Measurements from ENCODE around the gene PSMB7.

The PSMB7 gene

GRCh38 chr9:124389146-124389939 is 25.9 kb downstream of the PSMB7 start:
- no peaks in the 10 kb centered on the region for H3K27me3 ChIP-seq (replicated peaks; ENCODE audit: control insufficient read depth, insufficient read depth, low read length)
- H3K4me3 ChIP-seq (replicated peaks; ENCODE audit: low read depth, low read length) = no peak overlapping the region
- DNase-seq (ENCODE audit: extremely low read depth, insufficient read length) = no peak
- TF ChIP-seq, protein P1, sequence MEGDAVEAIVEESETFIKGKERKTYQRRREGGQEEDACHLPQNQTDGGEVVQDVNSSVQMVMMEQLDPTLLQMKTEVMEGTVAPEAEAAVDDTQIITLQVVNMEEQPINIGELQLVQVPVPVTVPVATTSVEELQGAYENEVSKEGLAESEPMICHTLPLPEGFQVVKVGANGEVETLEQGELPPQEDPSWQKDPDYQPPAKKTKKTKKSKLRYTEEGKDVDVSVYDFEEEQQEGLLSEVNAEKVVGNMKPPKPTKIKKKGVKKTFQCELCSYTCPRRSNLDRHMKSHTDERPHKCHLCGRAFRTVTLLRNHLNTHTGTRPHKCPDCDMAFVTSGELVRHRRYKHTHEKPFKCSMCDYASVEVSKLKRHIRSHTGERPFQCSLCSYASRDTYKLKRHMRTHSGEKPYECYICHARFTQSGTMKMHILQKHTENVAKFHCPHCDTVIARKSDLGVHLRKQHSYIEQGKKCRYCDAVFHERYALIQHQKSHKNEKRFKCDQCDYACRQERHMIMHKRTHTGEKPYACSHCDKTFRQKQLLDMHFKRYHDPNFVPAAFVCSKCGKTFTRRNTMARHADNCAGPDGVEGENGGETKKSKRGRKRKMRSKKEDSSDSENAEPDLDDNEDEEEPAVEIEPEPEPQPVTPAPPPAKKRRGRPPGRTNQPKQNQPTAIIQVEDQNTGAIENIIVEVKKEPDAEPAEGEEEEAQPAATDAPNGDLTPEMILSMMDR (IDR thresholded peaks at IDR 0.05; ENCODE audit: insufficient read depth, low read length, poor library complexity, severe bottlenecking) = no peak
- peaks cover 2% of the 10 kb centered on the region for H3K36me3 ChIP-seq (ENCODE audit: control insufficient read depth, insufficient read depth, low read length)

- Histone ChIP-seq H3K4me3 (replicated peaks; ENCODE audit: low read depth, low read length) (no peak overlapping the region), H3K36me3 (ENCODE audit: control insufficient read depth, insufficient read depth, low read length) (peaks cover 3% of the 10 kb centered on the region), H3K27me3 (replicated peaks; ENCODE audit: control insufficient read depth, insufficient read depth, low read length) (no peaks in the 10 kb centered on the region)
- TF ChIP-seq, protein P1 (IDR thresholded peaks at IDR 0.05; ENCODE audit: insufficient read depth, low read length, poor library complexity, severe bottlenecking) = no peak
- no peak for DNase-seq (ENCODE audit: extremely low read depth, insufficient read length)
Observed at GRCh38 chr9:124388275-124389048, 26.8 kb downstream of the PSMB7 start.

DNA sequence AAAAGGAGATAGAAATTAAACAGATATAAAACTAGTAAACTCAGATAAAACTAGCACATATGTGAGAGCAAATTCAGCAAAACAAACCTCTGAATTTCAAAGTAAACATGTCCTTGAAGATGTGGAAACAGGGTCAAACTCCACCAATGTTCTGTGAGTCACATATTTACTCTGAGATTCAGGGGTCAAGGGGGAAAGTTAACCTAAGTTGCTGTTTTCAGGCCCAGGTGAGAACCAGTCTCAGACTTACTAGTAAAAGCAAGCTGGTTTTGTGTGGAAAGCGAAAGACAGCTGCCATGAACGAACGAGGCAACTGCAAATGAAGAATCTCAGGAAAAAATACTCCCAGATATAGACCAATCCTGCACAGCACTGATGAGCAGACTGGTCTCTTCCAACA is 29.0 kb downstream of the PSMB7 start:
- no peak for DNase-seq (ENCODE audit: extremely low read depth, insufficient read length)
- TF ChIP-seq, protein P1 (IDR thresholded peaks at IDR 0.05; ENCODE audit: insufficient read depth, low read length, poor library complexity, severe bottlenecking) = no peak
- no peaks in the 10 kb centered on the region for H3K27me3 ChIP-seq (replicated peaks; ENCODE audit: control insufficient read depth, insufficient read depth, low read length)
- H3K4me3 ChIP-seq (replicated peaks; ENCODE audit: low read depth, low read length) = no peak overlapping the region
- H3K36me3 ChIP-seq (ENCODE audit: control insufficient read depth, insufficient read depth, low read length) = peaks cover 2% of the 10 kb centered on the region

- no peak for DNase-seq (ENCODE audit: extremely low read depth, insufficient read length)
- Histone ChIP-seq H3K4me3 (replicated peaks; ENCODE audit: low read depth, low read length) (no peak overlapping the region), H3K27me3 (replicated peaks; ENCODE audit: control insufficient read depth, insufficient read depth, low read length) (no peaks in the 10 kb centered on the region), H3K36me3 (ENCODE audit: control insufficient read depth, insufficient read depth, low read length) (peaks cover 2% of the 10 kb centered on the region)
- TF ChIP-seq, protein P1 (IDR thresholded peaks at IDR 0.05; ENCODE audit: insufficient read depth, low read length, poor library complexity, severe bottlenecking) = no peak
Observed at GRCh38 chr9:124385623-124386022, 29.6 kb downstream of the PSMB7 start.

DNA sequence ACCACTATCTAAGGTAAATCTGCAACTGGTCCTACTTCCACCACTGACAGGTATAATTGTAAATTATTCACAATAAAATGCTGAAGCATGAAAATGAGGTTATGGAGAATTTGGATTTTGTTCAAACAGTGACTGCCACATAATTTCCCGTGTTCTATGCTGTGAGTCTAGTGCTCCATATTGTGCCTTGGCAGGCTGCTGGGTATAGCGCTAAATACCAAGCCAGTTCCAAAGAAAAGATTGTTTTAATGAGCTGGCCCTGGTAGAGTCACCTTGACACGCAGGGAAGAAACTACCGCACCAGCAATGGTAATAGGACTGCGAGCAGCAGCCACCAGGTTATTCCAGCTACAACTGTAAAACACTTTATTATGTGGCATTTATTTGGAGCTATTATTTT is 30.4 kb downstream of the PSMB7 start:
- Histone ChIP-seq H3K27me3 (replicated peaks; ENCODE audit: control insufficient read depth, insufficient read depth, low read length) (no peaks in the 10 kb centered on the region), H3K36me3 (ENCODE audit: control insufficient read depth, insufficient read depth, low read length) (peaks cover 4% of the 10 kb centered on the region), H3K4me3 (replicated peaks; ENCODE audit: low read depth, low read length) (no peak overlapping the region)
- no peak for DNase-seq (ENCODE audit: extremely low read depth, insufficient read length)
- TF ChIP-seq, protein P1 (IDR thresholded peaks at IDR 0.05; ENCODE audit: insufficient read depth, low read length, poor library complexity, severe bottlenecking) = no peak
